Stimulated activated CD8-positive, alpha-beta memory T cell treated with anti-CD3 and anti-CD28 coated beads, Interleukin-15, amount 100 ng/mL, for 48 hours (primary cell): ENCODE results near the gene CHP2.
"Not testable (repeated sequence)": the region's sequence is repeated elsewhere in the genome, so short reads cannot be mapped to it uniquely, and the experiment has no call there.

Experiments used
- DNase-seq, 2 donors: peaks; one replicate each; pipeline ENCODE4 v3.0.0-alpha.2; 2020; ENCODE audit warnings: low read depth in 2 of 2

CHP2 gene

DNA sequence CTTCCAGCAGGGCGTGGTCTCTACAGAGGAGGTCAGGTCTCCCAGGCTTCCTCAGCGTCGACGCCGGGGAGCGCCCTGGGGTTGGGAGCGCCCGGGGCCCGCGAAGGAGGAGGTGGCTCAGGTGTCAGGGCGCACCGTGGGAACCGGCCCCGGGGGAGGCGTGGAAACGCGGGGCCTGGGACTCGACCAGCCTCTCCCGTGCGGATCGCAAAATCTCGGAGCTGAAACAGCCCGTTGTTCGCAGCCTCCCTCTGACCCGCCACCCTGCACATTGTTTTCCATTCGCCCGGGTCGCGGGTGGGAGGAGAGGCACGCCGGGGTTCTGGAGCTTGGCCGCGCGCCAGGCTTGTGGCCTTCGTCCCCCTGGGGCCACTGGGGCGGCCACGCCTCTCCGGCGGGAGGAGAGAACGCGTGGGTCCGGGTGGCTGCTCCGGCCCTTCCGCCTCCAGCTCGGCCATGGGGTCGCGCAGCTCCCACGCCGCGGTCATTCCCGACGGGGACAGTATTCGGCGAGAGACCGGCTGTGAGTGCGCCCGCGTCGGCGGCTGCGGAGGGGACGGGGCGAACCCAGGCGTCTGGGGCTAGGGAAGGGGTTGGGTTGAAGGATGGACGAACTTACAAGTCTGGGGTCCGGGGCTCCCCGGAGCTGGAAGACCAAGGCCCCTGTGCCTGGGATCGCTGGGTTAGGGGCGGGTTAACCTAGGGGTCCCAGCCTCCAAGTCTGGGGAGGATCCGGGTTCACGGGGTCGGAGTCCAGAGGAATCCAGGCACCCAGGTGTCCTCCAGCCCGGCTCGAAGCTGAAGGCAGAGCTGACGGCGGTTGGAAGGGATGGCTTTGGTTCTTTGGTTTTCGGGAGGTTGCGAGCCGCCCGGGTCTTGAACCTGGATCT, at the start of gene CHP2:
CHP2 (plus strand) TSS at position 433 of the 890 bp plus-strand sequence; CDS start at position 457, 24 bp downstream.
- DNase-seq, result no peak

DNA sequence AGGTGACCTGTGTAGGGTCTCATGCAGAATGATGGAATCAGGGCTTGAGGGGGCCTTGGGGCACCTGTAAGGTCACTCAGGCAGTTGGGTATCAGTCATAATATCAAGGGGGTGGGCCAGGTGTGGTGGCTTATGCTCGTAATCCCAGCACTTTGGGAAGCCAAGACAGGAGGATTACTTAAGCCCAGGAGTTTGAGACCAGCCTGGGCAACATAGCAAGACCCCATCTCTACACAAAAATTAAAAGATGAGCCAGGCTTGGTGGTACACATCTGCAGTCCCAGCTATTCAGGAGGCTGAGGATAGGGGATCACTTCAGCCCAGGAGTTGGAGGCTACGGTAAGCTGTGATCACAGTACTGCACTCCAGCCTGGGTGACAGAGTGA, 49.3 kb upstream of the CHP2 start:
- DNase-seq, result no peak

DNA sequence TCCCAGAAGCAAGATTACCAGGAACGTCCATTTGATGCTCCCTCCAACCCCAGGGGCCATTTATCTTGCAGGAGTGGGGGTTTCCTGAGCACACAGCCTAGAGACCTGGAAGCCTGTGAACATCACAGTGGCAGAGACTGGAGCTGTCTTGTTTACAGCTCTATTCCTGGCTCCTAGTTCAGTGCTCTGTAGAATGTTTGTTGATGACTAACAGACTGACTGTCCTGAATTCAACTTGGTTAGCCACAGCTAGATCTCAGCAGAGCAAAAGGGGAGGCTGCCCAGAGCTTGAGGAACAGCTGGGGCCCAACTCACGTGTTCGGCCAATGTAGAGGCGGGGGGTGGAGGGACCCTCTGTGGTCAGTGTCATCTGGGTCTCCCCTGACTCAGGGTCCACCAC, 48.4 kb upstream of the CHP2 start:
- no peak for DNase-seq

DNA sequence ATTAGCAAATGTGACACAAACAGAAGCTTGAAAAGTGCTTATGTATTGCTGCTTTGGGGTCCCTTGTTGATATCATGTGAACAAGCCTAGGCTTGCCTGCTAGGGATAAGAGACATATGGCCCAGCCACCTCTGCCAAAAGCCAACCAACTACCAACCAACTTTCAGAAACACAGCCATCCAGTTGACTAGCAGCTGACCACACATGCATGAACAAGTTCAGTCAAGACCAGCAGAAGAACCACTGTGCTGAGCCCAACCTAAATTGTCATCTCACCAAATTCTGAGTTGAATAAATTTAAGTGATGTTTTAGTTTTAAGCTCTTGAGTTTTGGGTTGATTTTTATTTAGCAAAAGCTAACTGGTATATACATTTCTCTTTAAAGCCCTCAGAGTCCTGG, 45.3 kb upstream of the CHP2 start:
- no peak for DNase-seq

DNA sequence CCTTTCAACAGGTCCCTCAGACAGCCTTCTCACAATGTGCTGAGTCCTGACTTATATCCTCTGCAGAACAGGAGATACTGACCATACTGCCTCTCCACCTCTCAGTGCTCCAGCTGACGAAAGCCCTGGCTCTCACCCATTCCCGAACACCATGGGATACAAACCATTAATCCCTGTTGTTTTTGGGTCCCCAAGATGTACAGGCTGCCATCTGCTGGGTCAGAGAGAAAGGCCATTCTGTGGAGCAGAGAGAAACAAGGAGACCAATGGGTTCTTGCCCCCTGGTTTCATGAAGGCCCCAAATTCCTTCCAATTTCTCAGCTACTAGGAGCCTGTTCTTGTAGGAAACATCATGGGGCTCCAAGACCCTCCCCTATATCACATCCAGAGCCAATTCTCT, 44.8 kb upstream of the CHP2 start:
- no peak for DNase-seq

DNA sequence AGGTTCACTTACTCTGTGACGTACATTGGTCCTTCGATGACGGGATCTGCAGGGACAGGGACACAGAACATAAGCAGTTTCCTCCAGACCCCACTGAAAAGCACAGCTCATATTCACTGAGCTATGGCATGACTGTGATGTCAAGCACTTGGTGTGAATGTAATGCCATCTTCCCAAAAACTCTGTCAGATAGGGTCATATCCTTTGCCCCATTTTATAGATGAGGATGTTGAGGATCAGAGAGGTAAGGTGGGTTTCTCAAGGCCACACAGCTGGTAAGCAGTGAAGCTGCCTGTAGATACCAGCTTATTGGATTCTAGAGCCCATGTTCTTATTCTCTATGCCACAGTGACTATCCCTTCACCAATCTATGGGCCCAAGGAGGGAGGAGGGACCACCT, 44.3 kb upstream of the CHP2 start:
- DNase-seq, result no peak

DNA sequence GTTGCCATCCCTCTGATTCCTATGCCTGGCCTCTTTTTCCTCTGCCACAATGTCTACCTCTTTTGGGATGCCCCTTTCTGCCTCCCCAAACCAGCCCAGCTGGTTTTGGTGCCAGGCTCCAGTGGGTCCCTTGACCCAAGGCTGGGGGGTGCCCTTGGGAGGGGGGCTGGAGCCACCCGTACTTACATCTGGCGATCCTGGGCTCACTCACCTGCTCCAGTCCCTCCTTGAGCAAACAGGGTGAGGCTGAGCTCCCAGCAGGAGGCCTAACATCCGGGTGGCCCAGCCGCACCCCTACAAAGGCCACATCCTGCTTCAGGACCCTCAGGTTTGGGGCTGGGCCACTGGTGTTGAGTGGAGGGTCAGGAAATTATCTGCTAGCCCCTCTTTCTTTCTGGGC, 43.0 kb upstream of the CHP2 start:
- DNase-seq, result no peak

DNA sequence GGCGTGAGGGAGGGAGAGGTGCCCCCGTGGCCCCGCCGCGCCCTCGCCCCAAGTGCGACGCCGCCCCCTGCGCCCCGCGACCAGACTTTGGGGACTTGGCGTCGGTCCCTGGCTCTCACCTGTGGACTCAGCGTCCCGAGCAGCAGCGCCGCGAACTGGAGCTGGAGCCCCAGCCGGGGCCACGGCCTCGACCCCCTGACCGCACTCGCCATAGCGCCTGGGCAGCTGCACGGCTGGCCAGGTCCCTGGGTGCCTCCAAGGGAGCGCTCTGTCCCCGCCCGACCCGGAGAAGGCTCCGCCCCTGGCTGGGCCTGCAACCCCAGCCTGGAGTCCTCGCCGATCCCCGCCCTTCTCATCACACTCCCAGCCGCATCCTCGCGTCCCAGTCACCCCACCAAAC, 41.9 kb upstream of the CHP2 start, which contains the start of gene ERN2:
ERN2 (minus strand) TSS at position 247 of the 400 bp plus-strand sequence; CDS start at position 212, 35 bp downstream.
- no peak for DNase-seq

DNA sequence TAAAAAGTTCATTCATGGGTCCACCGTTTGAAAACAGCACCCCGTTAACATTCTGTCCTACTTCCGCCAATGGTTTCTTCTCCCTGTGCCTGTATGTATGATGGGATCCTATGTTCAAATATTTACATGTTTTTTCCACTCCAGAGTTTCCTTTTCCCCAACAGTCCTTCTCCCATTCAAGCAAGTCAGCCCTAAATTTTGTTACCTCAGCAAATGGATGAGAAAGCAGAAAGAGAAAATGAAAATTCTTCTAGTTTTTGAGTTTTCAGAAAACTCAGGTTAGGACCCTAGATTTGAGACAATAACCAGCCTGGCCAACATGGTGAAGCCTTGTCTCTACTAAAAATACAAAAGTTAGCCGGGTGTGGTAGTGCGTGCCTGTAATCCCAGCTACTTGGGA, 38.3 kb upstream of the CHP2 start:
- DNase-seq, result no peak

DNA sequence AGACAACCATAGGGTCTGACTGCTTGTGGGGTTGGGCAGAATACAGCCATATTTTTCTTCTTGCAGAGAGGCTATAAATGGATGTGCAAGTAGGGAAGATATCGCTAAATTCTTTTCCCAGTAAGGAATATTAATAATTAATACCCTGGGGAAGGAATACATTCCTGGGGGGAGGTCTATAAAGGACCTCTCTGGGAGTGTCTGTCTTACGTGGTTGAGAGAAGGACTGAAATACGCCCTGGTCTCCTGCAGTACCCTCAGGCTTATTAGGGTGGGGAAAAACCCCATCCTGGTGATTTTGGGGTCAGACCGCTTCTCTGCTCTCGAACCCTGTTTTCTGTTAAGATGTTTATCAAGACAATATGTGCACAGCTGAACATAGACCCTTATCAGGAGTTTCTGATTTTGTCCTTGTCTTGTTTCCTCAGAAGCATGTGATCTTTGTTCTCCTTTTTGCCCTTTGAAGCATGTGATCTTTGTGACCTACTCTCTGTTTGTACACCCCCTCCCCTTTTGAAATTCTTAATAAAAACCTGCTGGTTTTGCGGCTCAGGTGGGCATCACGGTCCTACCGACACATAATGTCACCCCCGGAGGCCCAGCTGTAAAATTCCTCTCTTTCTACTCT, 32.1 kb upstream of the CHP2 start:
- not testable (repeated sequence) for DNase-seq

DNA sequence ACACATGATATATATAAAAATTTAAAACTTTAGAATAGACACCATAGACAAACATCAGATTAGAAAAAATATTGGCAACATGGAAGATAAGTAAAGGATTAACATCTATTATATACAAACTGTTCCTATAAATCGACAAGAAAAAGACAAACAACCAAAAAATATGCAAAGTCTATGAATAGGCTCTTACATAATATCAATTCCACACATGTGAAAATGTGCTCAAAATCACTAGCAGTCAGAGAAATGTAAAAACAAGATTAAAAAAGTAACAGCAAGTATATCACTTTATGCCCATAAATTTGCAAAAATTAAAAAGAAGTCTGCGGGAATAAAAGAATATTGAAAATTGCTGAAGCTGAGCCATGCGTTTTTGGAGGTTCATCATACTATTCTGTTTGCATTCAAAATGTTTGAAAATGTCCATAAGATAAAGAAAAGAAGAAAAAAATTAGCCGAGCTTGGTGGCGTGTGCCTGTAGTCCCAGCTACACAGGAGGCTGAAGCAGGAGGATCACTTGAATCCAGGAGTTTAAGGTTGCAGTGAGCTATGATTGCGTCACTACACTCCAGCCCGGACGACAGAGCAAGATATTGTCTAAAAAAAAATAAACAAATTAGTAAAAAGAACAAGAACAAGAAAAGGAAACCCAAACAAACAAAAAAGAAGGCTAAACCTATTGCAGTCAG, 30.6 kb upstream of the CHP2 start:
- DNase-seq, result no peak

DNA sequence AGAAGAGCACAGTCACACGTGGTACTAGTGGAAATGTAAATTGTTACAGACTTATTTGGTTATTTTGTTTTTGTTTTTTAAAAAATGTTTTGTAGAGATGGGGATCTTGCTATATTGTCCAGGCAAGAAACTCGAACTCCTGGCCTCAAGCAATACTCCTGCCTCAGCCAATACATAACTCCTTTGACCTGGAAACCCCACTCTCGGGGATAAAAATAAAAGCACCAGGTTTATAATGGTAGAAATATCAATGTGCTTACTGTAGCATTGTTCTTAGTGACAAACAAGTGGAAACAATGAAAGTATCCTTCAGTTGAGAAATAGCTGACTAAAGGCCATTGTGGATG, 30.1 kb upstream of the CHP2 start:
- DNase-seq, result no peak

DNA sequence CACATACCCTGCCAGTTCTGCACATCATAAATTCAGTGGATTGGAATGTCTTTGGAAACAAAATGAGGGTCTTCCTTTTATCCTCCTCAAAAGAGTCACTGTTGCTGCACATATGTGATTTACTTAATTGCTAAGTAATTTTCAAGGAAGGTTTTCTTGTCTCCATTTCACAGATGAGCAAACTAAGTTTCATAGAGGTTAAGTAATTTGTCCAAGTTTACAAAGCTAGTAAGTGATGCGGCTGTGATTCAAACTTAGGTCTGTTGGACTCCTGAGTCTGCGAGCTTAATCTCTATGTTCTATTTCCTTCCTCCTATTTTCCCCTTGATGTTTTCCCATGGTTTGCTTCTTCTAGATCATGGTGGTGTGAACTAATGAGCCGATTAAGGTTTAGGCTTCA, 28.1 kb upstream of the CHP2 start:
- no peak for DNase-seq

DNA sequence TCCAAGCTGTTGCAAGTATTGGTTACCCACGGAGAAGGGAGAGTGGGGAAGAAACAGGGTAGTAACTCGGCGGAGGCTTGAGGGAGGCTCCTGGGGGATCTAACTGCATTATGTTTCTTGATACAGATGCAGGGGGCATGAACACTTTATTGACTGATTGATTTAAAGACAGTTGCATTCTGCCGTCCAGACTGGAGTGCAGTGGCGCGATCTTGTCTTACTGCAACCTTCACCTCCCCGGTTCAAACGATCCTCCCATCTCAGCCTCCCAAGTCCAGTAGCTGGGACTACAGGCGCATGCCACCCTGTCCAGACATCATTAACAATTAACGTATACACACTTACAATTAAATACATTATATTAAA, 26.7 kb upstream of the CHP2 start:
- no peak for DNase-seq

DNA sequence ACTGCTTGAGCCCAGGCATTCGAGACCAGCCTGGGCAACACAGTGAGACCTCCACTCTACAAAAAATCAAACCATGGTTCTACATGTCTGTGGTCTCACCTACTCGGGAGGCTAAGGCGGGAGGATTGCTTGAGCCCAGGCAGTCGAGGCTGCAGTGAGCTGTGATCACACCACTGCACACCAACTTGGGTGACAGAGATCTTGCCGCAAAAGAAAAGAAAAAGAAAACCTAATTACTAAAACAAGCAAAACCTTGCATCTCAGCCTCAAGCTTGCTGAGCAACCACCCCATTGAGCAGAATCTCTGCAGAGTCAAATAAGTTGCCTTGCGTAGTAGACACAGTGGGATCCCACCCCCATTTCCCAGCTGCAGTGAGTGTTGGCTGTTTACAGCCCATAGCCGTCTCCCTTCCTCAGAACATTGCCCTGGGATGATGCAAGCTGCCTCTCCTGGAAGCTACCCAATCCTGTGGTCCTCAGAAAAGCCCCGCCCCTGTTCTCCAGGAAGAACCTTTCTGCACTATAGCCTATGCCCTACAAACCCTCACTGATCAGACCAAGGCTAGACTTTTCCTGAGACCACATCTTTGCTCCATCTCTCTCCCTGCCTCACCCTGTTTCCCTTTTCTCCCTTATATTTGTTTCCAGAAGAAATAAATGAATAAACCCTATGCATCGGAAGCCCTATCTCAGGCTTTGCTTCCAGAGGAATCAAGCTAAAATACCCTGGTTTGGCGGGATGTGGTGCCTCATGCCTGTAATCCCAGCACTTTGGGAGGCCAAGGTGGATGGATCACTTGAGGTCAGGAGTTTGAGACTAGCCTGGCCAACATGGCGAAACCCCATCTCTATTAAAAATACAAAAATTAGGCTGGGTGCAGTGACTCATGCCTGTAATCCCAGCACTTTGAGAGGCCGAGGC, 25.1 kb upstream of the CHP2 start:
- no peak for DNase-seq

DNA sequence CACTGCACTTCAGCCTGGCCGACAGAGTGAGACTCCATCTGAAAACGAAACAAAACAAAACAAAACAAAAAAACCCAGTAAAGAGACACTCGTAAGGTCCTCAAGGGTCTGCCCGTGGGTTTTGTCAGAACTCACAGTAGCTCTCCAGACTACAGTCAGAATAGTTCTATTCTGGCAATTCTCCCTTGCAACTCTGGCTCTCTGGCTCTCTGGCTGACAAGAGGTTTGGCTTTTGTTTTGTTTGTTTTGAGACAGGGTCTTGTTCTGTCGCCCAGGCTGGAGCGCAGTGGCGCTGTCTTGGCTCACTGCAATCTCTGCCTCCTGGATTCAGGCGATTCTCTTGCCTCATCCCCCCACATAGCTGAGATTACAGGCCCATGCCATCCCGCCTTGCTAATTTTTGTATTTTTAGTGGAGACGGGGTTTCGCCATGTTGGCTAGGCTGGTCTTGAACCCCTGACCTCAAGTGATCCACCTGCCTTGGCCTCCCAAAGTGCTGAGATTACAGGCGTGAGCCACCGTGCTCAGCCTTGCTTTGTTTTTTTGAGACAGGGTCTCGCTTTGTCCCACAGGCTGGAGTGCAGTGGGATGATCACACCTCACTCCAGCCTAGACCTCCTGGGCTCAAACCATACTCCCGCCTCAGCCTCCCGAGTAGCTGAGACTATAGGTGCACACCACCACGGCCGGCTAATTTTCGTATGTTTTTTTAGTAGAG, 20.5 kb upstream of the CHP2 start:
- no peak for DNase-seq

DNA sequence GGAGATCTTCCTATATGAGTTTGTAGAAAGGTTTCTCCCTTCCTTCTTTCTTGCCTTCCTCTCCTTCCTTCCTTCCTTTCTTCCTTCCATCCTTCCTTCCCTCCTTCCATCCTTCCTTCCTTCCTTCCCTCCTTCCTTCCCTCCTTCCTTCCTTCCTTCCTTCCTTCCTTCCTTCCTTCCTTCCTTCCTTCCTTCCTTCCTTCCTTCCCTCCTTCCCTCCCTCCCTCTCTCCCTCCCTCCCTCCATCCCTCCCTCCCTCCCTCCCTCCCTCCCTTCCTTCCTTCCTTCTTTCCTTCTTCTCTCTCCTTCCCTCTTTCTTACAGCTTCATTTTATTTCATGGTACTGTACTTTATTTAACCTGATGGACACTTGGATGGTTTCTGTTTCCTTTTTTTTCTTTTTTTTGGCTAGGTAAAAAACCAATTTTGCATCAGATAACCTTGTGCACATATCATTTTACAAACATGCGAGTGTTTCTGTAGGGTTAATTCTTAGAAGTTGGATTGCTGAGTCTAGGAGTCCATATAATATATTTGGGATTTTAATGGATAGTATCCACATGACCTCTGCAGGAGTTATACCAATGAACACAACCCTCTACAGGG, 17.3 kb upstream of the CHP2 start:
- not testable (repeated sequence) for DNase-seq

DNA sequence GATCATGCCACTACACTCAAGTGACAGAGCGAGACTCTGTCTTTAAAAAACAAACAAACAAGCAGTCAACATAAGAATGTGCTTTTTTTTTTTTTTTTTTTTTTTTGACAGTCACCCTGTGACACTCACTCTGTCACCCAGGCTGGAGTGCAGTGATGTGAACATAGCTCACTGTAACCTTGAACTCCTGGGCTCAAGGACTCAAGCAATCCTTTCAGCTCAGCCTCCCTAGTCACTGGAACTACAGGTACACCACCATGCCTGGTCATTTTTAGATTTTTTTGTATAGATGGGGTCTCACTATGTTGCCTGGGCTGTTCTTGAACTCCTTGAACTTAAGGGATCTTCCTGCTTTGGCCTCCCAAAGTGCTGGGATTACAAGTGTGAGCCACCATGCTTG, 15.3 kb upstream of the CHP2 start:
- no peak for DNase-seq

DNA sequence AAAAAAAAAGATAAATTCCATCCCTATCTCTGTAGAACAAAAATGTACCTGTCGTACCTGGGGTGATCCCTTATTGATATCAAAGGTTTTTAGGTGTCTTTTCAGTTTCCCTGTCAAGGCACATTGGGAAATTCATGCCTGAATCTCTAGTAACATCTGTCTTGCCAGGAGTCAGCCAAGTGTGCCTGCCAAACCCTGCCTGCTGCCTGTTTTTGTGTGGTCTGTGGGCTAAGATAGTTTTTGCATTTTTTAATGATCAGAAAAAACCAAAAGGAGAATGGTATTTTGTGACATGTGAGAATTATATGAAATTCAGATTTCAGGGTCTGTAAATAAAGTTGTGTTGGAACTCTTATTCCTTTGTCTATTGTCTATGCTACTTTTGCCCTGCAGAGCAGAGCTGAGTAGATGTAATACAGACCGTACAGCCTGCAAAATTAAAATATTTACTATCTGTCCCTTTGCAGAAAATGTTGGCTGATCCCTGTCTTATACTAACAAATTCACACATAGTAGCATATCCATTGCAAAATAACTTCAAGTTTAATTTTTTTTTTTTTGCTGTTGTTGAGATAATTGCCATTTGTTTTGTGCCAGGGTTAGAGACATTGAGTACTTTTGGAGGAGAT, 13.0 kb upstream of the CHP2 start:
- no peak for DNase-seq

DNA sequence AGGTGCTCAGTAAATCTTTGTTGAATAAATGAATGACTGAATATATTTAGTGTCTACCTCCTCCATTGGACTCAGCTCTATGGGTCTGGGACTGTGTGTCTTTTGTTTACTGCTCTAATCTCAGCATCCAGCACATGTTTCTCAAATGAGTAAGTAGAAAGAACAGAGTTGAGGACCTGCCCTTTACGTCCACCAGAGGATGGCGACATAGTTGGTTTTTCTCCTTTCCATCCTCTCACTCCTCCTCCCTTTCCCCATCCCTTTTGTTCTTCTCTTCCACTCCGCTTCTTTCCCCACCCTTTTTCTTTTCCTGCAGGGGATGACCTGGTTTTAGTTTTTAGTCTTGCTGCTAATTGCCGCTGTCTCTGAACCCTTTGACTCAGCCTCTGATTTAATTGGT, 12.1 kb upstream of the CHP2 start:
- no peak for DNase-seq
